Liver (tissue), 3 donors: ENCODE data around the gene TTLL12.

ENCODE experiments used
- EGR1 ChIP-seq, 2 donors: IDR thresholded peaks; 2 replicates each; pipeline ENCODE4 v1.6.1; 2016 to 2018; ENCODE audit warnings: antibody characterized with exemption in 2 of 2, low read depth in 2 of 2
- GABPA ChIP-seq, 2 donors: IDR thresholded peaks in 1 of 2; conservative IDR thresholded peaks in 1 of 2; 2 replicates each; pipeline ENCODE4 v1.6.1; 2016; ENCODE audit warnings: antibody characterized with exemption in 2 of 2, mild to moderate bottlenecking in 1 of 2, moderate library complexity in 1 of 2
- HNF4A ChIP-seq, 2 donors: conservative IDR thresholded peaks; 2 replicates each; pipeline ENCODE4 v1.6.1; 2016; ENCODE audit warnings: antibody characterized with exemption in 2 of 2, mild to moderate bottlenecking in 2 of 2
- JUND ChIP-seq, 2 donors: IDR thresholded peaks; 2 replicates each; pipeline ENCODE4 v1.6.1; 2016; ENCODE audit warnings: antibody characterized with exemption in 2 of 2
- NR2F2 ChIP-seq: IDR thresholded peaks from 2 replicates; pipeline ENCODE4 v1.6.1; 2016; ENCODE audit warnings: antibody characterized with exemption
- RAD21 ChIP-seq, 2 donors: IDR thresholded peaks; 2 replicates each; pipeline ENCODE4 v1.6.1; 2016; ENCODE audit warnings: antibody characterized with exemption in 2 of 2, mild to moderate bottlenecking in 2 of 2
- RXRA ChIP-seq, 2 donors: IDR thresholded peaks; 2 replicates each; pipeline ENCODE4 v1.6.1; 2017 to 2018; ENCODE audit warnings: antibody characterized with exemption in 2 of 2, mild to moderate bottlenecking in 1 of 2
- SP1 ChIP-seq: IDR thresholded peaks from 2 replicates; pipeline ENCODE4 v1.6.1; 2018; ENCODE audit warnings: antibody characterized with exemption, mild to moderate bottlenecking
- YY1 ChIP-seq: IDR thresholded peaks from 2 replicates; pipeline ENCODE4 v1.6.1; 2016; ENCODE audit warnings: antibody characterized with exemption, mild to moderate bottlenecking
- TF ChIP-seq, protein P1 (sequence below): fragments of 150-350 bp; IDR thresholded peaks from 2 replicates; pipeline ENCODE4 v1.5.1; 2017; ENCODE audit warnings: improper control_type of control experiment, low read depth, low read length; ENCODE audit not compliant: missing input control
- TF ChIP-seq, protein P2 (sequence below): IDR thresholded peaks from 2 replicates; pipeline ENCODE4 v1.6.1; 2016; ENCODE audit warnings: antibody characterized with exemption, mild to moderate bottlenecking
- TF ChIP-seq, protein P3 (sequence below): IDR thresholded peaks from 2 replicates; pipeline ENCODE4 v1.6.1; 2016; ENCODE audit warnings: antibody characterized with exemption
- TF ChIP-seq, protein P4 (sequence below): IDR thresholded peaks from 2 replicates; pipeline ENCODE4 v1.6.1; 2016; ENCODE audit warnings: antibody characterized with exemption
- TF ChIP-seq, protein P5 (sequence below): IDR thresholded peaks from 2 replicates; pipeline ENCODE4 v1.6.1; 2016; ENCODE audit warnings: antibody characterized with exemption
- donor health status: healthy.
- donor health status: healthy.

DNA sequence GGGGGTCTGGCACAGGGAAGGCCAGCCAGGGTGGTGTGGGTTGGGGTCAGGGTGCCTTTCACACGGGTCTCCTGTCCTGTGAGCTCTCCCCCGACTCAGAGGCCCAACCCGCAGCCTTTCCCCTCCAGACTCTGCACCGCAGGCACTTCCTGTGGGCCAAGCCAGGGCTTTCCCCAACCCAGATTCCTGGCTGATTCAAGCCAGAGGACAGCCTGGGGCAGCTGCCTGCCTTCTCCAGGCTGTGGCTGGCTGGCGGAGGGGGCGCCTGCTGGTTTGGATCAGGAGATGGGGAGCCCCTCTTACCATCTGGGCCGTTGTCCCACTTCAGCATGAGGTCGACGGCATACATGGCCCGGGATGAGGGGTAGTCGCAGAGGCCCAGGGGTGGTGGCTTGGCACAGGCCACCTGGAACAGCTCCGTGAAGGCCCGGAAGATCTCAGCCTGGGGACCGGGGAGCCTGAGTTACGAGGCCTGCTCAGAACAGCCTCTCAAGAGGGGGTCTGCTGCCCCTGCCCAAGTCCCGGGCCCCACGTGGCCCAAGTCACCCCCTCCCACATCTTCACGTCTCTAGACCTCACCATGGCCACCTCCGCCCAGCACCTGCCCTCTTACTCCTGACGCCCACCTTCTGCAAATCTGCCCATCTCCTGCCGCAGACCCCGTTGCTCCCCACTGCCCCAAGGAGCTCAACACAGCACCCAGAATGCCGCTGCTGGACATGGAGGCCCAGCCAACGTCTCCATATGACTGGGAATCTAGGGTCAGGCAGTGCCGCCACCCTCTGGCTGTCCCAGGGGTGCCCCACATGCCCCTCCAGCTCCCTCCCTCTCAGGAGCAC is 18.2 kb downstream of the TTLL12 start:
- TF ChIP-seq, protein P1, sequence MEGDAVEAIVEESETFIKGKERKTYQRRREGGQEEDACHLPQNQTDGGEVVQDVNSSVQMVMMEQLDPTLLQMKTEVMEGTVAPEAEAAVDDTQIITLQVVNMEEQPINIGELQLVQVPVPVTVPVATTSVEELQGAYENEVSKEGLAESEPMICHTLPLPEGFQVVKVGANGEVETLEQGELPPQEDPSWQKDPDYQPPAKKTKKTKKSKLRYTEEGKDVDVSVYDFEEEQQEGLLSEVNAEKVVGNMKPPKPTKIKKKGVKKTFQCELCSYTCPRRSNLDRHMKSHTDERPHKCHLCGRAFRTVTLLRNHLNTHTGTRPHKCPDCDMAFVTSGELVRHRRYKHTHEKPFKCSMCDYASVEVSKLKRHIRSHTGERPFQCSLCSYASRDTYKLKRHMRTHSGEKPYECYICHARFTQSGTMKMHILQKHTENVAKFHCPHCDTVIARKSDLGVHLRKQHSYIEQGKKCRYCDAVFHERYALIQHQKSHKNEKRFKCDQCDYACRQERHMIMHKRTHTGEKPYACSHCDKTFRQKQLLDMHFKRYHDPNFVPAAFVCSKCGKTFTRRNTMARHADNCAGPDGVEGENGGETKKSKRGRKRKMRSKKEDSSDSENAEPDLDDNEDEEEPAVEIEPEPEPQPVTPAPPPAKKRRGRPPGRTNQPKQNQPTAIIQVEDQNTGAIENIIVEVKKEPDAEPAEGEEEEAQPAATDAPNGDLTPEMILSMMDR = no peak
- TF ChIP-seq, protein P2, sequence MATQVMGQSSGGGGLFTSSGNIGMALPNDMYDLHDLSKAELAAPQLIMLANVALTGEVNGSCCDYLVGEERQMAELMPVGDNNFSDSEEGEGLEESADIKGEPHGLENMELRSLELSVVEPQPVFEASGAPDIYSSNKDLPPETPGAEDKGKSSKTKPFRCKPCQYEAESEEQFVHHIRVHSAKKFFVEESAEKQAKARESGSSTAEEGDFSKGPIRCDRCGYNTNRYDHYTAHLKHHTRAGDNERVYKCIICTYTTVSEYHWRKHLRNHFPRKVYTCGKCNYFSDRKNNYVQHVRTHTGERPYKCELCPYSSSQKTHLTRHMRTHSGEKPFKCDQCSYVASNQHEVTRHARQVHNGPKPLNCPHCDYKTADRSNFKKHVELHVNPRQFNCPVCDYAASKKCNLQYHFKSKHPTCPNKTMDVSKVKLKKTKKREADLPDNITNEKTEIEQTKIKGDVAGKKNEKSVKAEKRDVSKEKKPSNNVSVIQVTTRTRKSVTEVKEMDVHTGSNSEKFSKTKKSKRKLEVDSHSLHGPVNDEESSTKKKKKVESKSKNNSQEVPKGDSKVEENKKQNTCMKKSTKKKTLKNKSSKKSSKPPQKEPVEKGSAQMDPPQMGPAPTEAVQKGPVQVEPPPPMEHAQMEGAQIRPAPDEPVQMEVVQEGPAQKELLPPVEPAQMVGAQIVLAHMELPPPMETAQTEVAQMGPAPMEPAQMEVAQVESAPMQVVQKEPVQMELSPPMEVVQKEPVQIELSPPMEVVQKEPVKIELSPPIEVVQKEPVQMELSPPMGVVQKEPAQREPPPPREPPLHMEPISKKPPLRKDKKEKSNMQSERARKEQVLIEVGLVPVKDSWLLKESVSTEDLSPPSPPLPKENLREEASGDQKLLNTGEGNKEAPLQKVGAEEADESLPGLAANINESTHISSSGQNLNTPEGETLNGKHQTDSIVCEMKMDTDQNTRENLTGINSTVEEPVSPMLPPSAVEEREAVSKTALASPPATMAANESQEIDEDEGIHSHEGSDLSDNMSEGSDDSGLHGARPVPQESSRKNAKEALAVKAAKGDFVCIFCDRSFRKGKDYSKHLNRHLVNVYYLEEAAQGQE = no peak
- TF ChIP-seq, protein P3, sequence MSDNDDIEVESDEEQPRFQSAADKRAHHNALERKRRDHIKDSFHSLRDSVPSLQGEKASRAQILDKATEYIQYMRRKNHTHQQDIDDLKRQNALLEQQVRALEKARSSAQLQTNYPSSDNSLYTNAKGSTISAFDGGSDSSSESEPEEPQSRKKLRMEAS = no peak
- TF ChIP-seq SP1 (no peak), RXRA (IDR thresholded peaks at IDR 0.05) (no peak), GABPA (IDR thresholded peaks at IDR 0.05 in 1 of 2, conservative IDR thresholded peaks at IDR 0.05 in 1 of 2) (no peak), RAD21 (IDR thresholded peaks at IDR 0.05) (no peak), EGR1 (IDR thresholded peaks at IDR 0.05; ENCODE audit: low read depth in 2 of 2) (no peak), JUND (IDR thresholded peaks at IDR 0.05) (no peak), YY1 (no peak), HNF4A (conservative IDR thresholded peaks at IDR 0.05) (no peak), NR2F2 (no peak)
- TF ChIP-seq, protein P4, sequence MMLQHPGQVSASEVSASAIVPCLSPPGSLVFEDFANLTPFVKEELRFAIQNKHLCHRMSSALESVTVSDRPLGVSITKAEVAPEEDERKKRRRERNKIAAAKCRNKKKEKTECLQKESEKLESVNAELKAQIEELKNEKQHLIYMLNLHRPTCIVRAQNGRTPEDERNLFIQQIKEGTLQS = no peak
- TF ChIP-seq, protein P5, sequence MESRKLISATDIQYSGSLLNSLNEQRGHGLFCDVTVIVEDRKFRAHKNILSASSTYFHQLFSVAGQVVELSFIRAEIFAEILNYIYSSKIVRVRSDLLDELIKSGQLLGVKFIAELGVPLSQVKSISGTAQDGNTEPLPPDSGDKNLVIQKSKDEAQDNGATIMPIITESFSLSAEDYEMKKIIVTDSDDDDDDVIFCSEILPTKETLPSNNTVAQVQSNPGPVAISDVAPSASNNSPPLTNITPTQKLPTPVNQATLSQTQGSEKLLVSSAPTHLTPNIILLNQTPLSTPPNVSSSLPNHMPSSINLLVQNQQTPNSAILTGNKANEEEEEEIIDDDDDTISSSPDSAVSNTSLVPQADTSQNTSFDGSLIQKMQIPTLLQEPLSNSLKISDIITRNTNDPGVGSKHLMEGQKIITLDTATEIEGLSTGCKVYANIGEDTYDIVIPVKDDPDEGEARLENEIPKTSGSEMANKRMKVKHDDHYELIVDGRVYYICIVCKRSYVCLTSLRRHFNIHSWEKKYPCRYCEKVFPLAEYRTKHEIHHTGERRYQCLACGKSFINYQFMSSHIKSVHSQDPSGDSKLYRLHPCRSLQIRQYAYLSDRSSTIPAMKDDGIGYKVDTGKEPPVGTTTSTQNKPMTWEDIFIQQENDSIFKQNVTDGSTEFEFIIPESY = no peak
